Measurements from ENCODE around the gene PACSIN1.

The PACSIN1 gene

DNA sequence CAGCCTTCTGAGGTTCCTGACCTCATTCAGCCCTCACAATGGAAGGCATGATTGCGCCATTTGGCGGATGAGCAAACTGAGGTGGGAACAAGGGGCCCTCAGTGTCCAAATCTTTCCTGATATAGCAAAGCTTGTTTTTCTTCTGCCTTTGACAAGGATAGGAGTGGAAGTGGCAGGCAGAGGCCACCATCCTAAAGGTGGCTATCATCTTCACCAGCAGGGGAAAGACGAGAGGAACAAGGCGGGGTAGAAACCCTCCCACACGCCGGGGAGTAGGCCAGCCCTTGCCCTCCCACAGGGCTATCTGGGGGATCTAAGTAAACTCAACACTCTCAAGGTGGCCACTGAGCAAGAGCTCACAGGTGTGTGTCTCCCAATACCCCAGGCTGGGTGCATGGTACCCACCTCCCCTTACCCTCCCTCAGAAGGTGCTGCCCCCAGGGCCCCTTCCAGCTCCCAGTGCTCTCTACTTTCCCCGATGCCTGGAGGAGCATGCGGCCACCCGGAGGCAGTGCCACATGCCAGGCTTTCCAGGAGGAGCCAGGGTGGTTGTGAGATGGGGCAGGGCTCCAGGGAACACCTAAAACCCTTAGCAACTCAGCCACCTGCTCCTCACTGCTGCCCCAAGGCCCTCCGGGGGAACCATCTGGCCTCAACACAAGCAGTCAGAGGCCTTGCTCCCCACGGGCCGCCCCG lies 79.0 kb downstream of the PACSIN1 start:
- no peak for DNase-seq (ENCODE audit: low read depth, low spot score)

DNA sequence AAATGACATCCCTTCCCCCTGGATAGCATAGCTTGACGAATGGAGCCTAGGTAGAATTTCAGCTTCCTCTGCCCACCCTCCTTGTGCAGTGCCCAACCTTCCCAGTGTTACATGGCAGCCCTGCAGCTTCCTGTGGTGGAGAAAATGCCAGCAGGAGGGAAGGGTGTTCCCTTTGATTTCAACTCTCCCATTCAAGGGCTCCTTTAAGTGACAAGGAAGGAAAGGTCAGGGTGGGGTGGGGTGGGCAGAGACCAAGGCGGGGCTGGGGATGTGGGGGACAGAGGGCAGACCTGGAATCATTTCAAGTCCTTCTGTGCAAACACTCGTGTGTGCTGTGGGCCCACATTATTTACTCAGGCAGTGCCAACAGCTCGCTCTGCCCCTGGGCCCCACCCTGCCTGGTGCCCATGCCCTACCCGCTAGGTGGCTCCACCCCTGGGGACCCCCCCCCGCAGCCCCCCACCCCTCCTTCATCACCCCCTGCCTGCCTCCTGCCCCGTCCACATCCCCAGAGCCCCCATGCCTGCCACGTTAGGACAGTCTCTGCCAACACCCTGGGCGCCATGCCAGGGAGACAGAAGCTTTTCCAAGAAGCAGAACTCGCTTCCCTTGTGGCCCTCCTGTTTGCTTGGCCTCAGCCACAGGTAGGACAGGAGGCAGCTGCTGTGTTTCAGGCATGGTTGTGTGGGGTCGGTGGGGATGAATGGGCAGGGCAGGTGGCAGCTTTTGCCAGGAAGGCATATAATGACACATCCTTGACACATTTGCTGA lies 80.9 kb downstream of the PACSIN1 start:
- DNase-seq (ENCODE audit: low read depth, low spot score): no peak

DNA sequence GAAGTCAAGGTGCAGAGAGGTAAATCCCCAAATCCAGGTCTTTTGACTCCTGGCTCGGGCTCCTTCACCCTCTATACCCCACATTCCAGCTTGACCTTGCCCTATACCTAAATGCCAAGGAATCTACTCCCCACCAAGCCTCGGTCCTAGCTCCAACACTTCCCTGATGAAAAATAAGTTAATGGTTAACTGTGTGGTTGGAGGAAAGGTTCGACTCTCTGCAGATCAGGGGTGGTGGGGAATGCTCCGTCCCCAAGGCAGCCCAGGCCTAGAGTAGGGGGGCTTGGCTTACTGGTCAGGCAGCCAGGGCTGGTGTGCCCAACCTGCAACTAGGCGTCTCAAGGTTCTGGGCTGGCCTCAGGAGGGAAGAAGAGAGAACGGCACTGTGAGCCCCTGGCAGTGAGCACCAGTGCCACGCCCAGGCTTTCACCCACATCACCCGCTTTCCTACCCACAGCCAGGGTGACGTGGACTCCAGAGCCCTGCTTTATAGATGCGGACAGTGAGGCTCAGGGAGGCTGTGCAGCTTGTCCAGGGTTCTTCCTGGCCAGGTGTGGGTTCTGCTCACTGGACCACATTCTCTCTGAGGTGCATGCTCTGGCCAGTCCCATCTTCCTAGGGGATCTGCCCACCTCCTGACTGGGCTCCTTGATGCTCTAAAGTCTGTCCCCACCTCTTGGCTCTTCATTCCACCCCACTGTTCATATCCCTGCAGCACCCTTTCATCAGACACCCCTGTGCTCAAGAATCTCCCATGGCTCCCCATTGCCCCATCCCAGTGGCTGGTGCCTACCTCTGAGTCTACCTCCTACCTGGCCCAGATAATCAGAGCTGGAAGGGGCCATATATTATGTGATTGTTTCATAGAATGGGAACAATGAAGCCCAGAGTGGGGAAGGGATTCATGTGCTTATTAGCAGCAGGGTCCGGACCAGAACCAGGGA lies 82.1 kb downstream of the PACSIN1 start:
- no peak for DNase-seq (ENCODE audit: low read depth, low spot score)

DNA sequence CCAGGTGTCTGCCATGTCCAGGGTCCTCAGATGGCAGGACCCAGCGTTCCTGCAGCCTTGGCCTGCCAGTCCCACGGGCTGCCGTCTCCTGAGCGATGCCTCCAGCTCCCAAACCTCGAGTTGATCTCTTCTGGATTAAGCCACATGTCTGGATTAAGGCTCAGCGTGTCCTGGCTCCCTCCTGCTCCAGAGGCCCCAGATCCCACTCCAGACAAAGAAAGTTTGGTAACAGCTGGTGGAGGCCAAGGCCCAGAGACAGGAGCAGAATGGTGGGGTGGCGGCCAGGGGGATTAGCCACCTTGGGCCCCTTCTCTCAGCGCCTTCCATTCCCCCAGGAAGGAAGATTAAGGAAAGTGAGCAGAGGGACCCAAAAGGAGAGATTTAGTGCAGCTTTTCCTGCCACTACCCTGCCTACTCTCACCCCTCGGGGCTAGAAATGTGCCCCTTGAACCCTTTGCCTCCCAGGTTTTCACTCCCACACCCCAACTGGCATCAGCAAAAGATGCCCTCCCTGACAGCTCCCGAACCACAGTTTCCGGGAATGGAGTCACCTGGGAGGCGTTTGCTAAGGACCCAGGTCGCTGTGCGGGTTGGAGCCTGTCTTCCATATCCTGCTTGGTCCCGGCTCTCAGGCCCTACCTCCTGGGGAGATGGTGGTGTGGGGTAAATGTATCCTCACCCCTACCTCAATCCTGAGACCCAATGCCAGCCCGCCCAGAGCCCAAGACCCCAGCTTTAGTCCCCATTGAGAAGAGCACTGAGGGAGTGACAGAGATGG lies 83.3 kb downstream of the PACSIN1 start:
- DNase-seq (ENCODE audit: low read depth, low spot score): no peak

DNA sequence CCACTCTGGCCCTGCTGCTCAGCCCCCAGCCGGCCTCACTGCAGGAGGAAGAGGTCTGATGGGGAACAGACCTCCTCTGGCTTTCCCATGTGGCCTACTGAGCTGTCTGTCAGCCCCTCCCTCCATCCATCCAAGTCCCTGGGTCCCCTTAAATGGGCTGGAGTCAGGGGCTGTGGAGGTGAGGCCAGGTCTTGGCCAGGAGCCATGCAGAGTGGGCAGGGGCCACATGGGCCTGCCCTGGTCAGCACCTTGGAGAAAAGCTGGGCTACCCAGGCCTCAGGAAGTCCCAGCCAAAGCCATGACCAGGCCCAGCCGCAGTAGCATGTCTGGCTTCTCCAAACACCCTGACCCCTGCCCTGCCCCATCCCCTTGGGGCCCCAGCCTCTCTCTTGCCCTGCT lies 83.9 kb downstream of the PACSIN1 start:
- DNase-seq (ENCODE audit: low read depth, low spot score): no peak

DNA sequence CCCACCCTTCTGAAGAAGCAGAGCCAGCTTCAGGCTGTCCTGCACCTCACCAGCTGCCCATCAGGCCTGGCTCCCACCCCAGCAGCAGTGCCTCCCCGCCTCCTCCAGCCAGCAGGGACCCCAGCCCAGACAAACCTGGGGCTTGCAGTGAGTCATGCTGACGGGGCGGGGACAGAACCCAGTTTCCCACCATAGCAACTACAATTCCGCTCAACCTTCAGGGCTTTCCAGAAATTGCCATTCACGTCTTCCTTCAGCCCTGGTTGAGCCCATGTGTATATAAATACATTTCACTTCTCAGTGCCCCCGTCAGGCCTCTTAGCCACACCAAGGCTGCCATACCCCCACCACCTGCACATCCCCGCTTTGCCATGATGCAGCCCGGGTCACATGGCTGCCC lies 85.8 kb downstream of the PACSIN1 start:
- DNase-seq (ENCODE audit: low read depth, low spot score): no peak

DNA sequence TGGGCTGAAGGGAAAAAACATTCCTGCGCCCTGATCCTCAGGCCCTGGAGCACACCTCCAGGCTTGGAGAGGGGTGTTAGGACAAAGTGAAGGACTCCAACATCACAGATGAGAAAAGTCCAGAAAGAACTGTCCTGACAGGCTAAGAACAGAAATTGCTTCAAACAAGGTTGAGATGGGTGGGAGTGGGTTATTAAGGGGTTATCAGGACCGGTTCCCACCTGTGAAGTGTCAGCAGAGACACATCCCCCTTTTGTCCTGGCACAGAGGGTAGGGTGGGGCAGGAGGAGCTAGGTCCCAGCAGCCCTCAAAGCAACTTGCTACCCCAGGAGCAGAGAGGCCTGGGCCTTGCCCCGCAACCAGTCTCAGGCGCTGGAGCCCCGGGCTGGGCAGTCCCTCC lies 86.7 kb downstream of the PACSIN1 start:
- no peak for DNase-seq (ENCODE audit: low read depth, low spot score)

DNA sequence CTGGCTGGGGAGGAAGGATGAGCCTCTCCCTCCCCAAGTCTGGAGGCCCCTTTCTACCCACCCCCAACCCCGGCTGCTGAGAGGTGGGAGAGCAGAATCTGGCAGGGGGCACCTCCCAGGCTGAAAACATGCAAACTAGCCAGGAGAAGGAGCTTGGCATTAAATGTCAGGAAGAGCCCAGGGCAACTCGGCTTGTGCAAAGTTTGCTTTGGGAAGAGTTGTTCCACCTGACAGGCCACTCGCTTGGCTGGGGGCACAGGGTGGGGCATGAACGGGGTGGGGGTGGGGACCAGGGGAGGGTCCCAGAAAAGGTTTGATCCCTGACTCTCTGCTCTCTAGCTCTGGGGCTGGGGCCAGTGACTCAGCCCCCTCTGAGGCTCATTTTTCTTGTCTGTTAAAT lies 87.3 kb downstream of the PACSIN1 start:
- no peak for DNase-seq (ENCODE audit: low read depth, low spot score)

DNA sequence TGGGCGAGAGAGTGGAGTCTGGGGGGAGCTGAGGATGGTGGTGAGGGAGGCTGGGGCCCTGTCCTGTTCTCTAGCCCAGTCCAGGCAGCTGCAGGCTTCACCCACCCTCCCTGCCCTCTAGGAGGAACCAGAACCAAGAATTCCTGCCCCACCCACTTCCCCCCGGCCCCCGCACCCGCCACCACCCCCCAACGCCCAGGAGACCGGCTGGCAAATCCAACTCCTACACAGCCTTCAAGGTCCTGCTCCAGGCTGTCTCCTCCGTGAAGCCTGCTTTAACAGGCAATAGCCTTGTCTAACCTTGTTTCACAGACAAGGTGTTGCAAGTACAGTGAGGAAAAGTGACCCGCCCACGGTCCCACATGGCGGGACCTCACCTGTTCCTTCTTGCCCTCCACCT lies 87.9 kb downstream of the PACSIN1 start:
- DNase-seq (ENCODE audit: low read depth, low spot score): no peak

DNA sequence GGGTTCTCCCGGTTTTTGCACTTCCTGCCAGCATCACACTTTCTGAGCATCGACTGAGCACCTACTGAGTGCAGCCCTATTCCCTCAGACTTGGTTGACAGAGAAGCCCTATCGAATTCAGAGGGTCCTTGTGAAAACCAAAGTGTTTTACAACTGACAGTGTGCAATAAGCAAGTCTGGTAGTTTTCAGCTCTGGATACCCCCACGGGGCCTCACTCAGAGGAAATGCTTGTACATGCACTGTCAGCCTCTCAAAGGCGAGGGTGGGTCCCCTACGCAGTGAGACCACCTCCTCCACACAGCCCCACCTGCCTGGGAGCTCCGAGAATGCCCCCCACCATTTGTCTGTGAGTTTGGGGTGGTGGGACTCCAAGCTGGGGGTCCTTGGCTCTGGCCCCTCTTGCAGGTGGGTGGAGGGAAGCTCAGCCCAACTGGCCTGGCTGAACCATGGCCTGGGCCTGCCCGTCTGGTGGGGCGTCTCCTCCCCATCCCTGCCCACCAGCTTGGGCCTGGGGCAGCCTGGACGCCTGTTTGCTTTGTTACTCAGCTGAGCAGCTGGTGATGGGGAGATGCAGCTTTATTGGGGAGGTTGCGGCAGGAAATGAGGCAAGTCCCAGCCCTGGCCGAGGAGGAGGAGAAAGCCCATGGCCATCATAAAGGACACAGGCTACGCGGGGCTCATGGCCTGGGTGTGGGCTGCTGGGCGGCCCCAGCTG lies 88.6 kb downstream of the PACSIN1 start:
- DNase-seq (ENCODE audit: low read depth, low spot score): no peak

DNA sequence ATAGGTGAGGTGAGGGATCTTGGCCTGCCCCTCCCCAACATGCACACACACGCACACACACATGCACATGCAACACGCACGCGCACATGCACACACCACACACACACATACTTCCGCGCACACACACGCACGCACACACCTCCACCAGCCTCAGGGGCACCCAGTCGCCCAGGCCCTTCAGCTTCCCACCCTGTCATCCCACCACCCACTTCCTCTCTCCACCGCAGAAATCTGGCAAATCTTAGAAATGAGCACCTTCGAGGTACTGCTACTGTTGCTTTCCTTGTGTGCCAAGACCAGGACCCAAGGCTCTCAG lies 89.1 kb downstream of the PACSIN1 start:
- no peak for DNase-seq (ENCODE audit: low read depth, low spot score)

DNA sequence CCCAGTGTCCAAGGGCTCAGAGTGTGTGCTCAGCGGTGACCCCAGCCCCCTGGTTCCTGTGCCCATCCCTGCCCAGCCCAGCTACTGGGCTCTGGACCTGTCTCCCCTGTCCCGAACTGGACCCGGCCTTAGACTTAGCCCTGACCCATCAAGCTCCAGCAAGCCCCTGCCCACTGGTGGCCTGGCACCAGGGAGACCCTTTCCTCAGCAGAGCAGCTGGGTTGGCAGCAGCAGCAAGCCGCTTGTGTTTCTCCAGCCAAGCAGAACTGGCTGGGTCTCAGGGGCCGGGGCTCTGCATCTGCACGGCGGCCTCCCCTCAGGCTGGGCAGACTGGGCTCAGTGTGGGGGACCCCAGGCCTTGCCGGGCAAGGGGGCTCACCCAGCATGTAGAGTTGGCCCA lies 89.5 kb downstream of the PACSIN1 start:
- no peak for DNase-seq (ENCODE audit: low read depth, low spot score)

DNA sequence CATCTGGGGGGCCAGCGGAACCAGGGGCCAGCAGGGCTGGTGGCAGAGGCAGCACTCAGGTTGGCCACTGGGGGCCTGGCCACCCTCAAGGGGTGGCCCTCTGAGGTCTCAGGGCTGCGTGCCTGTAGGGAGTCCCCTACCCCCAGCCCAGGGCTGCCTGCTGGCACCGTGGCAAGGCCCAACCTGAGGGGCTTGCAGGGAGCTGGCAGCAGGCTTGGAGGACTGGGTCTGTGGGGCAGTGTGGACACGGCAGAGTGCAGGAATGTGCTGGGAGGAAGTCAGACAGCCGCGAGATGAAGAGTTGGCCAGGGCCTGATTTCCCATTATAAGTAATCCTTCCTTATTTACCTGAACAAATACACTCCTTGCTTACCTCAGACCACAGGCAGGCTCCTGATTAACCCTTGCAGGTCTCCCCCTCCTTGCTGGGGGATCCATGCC lies 90.2 kb downstream of the PACSIN1 start, which contains the start of gene SPDEF:
SPDEF (minus strand) TSS at position 299 of the 441 bp plus-strand sequence. CDS start 11,874 bp downstream, outside the sequence.
- DNase-seq (ENCODE audit: low read depth, low spot score): no peak

DNA sequence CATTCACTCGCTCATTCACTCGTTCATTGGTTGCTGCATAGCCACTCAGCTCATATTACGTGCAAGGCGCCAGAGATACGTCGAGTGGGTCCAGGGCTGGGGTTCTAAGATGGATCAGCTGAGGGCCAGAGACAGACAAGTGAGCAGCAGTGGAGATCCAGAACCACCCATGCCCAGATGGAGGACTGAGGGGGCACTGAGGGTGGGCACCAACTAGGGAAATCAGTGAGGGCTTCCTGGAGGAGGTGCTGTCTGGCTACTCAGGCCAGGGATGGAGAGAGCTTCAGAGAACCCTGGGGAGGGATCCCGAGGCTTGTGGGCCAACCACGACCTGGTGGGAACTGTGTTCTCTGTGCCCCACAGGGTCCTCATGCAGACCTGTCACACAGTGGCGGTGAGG lies 90.6 kb downstream of the PACSIN1 start:
- no peak for DNase-seq (ENCODE audit: low read depth, low spot score)

DNA sequence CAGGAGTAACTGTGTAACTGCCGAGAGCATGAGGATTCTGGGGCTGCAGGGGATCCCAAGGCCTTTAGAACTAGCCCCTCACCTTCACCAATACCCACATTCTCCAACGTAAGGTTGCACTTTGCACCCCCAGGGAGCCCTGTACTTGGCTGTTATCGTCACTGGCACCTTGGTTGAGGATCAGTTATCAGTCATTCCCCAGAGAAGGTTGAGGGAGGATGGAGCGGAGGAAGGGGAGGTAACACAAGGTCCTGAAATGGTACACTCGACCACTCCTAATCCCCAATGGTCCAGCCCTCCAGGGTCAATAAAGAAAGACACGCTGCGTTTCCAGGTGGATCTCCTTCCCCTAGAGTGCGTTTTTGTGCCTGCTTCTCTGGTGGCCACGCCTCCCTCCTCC lies 91.4 kb downstream of the PACSIN1 start:
- no peak for DNase-seq (ENCODE audit: low read depth, low spot score)

DNA sequence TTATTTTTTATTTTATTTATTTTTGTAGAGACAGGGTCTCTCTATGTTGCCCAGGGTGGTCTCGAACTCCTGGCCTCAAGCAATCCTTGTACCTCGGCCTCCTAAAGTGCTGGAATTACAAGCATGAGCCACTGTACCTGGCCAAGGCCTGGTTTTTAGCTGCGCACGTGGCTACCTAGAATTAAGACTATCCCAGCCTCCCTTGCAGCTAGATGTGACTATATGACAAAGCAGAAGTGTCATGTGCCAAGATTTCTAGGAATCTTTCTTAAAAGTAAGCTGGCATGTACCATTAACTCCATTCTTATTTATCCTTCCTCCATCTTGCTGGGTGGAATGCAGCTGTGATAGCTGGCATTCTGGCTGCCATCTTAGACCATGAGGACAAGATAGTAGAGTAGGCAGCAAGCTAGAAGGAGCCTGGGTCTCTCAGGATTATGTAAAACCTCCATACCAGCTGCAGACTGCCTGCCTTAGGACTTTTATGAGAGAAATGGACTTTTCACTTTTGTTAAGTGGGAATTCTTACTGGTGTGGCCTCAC lies 92.4 kb downstream of the PACSIN1 start:
- no peak for DNase-seq (ENCODE audit: low read depth, low spot score)

DNA sequence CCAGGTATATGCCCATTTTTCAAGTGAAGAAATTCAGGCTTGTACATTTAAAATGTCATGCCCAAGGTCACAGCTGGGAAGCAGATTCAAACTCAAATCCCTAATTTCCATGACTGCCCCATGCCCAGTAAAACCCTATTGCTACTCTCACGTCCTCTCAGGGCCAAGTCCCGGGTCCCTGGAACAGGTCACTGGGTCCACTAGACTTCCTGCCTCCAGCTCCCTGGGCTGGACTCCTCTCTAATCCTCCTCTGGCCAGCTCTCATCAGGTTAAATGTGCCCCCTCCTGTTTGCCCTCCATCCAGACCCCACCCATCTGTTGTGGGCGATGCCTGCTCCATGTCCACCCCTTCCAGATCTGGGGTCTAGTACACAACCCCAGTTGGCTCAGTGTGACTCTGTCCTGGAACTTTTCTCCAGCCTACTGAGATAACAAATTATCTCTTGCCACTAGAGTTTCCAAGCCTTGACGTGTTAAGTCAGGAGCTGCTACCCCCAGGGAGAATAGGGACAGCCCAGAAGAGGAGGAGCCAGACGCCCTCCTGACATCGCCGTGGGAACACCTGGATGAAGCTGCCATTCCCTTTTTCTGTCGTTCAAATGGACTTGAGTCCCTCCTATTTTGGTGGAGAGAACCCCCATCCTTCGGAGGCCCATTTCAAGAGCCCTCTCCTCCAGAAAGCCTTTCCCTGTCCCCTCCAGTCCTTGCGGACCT lies 93.9 kb downstream of the PACSIN1 start:
- DNase-seq (ENCODE audit: low read depth, low spot score): no peak

DNA sequence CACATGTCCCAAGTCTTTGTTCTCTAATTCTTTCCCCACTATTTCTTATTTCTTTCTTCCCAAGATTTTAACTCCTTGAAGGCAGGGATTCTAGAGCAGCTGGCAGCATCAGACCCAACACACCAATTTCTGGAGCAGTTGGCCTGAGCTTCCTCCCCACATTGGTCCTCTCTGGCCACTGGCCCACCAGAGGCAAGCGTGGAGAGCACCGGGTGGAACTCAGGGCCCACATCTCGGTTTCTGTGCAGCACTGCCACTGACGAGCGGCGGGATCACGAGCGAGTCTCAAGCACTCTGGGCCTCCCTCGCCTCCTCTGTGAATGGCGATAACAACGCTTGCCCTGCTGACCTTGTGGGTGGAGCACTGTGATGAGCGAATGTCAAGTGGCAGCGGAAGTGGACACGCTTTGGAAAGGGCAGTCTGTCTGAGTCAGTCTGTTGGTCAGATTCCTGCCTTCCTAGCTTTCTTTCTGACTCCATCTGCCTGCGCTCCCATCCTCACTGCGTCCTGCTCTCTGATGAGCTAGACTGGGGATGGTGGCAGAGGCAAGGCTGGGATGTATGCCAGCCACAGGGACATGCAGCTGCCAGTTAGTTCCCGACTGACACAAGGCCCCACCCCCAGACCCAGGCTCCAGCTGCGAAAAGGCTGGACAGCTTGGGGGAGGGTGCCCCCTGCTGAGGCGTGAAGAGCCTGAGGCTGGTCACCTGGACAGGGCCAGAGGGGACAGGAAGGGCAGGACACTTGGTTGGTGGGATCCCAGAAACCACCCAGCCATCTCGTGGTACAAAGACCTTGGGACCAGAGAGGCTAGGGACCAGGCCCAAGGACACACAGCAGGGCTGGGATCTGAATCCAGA lies 94.7 kb downstream of the PACSIN1 start:
- DNase-seq (ENCODE audit: low read depth, low spot score): no peak

DNA sequence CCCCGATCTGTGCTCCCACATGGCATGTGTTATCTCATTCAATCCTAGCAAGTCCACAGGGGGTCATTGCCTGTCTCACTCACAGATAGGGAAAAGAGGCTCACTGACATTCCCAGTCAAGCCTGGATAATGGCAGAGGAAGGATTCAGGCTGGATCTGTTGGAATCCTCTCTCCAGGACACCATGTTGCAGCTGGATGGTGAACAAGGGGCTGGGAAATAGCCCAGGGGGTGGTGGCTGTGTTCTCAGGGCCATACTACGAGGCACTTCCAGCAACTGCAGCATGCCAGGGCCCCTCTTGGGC lies 95.3 kb downstream of the PACSIN1 start:
- no peak for DNase-seq (ENCODE audit: low read depth, low spot score)
